Iris pigment epithelial cell (primary cell): ENCODE data around the gene COQ8B.
"Not testable (repeated sequence)": the region's sequence is repeated elsewhere in the genome, so short reads cannot be mapped to it uniquely, and the experiment has no call there.

Source experiments
- DNase-seq: peaks from one replicate; pipeline ENCODE4 v3.0.0-alpha.2; 2011; ENCODE audit warnings: low read depth

Gene COQ8B

DNA sequence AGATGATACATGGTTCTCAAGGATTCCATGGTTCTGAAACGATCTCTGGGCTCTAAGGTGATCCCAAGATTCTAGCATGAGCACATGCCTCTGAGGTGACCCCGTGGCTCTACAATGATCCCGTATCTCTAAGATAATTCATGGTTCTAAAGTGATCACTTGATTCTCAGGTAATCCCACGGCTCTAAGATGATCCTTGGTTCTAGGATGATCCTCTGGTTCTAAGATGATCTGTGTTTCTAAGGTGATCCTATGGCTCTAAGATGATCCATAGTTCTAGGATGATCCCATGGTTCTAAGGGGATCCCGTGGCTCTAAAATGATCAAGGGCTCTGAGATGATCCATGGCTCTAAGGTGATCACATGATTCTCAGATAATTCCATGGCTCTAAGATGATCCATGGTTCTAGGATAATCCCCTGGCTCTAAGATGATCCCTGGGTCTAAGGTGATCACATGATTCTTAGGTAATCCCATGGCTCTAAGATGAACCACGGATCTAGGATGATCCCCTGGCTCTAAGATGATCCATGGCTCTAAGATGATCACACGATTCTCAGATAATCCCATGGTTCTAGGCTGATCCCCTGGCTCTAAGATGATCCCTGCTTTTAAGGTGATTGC lies 47.6 kb downstream of the COQ8B start:
- no peak for DNase-seq

DNA sequence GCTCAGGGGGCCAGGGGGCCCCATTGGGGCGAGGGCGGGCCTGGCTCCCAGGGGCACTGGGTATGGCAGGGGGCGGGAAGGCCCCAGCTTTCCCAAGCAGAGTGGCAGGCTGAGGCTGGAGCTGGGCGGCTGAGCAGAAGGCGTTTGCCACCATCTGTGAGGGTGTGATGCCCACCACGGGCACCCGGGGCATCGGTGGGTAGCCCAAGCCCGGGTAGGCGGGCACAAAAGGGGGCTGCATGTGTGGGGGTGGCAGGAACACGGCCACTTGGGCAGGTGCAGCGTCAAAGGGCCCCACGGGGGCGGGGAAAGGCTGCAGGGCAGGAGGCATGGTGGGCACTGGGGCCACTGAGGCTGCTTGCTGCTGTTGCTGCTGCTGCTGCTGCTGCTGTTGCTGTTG lies 49.1 kb downstream of the COQ8B start:
- no peak for DNase-seq

DNA sequence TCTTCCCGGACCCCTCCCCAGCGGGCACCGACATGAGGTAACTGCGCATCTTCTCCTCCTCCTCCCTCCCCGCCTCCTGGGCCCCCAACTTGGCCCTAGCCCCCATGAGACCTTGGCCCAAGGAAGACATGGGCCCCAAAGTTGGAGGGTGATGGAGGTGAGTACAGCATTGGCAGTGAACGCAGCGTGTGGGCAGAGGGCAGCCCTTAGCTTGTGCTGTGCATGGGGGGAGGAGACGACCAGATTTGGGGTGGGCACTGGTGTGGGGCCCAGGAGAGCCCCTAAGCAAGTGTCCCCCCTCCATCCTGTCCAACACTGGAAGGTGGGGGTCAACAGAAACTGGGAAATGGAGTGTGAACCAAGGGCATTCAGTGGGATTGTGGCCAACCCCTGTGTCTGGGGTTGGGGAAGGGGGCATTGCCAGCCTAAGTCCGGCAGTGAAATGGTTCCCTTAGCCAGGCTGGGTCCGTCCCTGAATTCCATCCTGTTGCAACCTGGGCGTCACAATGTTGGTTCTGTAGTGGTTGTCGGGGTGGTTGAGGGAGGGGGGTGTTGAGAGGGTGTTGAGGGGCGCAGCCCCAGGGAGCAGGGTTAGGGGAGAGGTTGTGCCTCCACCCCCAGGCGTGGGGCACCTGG lies 49.8 kb downstream of the COQ8B start:
- DNase-seq, result no peak

DNA sequence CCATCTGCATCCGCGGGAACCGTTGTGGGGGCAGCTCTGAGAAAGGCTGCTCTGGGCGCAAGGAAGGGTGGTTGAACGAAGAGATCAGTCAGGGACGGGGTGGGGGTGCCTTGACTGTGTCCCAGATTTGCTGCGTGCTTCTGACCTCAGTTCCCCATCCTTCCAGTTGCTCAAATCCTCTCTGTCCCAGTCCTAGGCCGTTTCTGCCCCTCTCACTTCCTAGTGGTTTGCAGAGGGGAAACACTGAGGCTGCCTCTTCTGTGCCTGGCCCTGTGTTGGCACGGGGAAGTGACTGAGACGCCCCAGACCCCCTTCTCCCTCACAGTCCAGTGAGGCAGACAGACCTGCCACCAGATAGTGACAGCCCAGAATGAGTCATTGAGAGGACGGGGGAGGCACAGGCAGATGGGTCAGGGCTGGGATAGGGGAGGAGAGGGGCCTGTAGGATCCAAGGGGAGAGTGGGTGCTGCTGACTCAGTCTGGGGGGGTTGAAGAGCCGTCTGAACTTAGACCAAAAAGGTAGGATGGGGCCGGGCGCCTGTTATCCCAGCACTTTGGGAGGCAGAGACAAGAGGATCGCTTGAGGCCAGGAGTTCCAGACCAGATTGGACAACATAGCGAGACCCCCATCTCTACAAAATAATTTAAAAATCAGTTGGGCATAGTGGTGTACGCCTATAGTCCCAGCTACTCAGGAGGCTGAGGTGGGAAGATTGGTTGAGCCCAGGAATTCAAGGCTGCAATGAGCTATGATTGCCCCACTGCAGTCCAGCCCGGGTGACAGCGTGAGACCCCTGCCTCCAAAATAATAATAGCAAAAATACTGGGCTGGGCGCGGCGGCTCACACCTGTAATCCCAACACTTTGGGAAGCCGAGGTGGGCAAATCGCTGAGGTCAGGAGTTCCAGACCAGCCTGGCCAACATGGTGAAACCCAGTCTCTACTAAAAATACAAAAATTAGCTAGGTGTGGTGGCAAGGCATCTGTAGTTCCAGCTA lies 52.7 kb downstream of the COQ8B start:
- DNase-seq, result peak; percentile 31

DNA sequence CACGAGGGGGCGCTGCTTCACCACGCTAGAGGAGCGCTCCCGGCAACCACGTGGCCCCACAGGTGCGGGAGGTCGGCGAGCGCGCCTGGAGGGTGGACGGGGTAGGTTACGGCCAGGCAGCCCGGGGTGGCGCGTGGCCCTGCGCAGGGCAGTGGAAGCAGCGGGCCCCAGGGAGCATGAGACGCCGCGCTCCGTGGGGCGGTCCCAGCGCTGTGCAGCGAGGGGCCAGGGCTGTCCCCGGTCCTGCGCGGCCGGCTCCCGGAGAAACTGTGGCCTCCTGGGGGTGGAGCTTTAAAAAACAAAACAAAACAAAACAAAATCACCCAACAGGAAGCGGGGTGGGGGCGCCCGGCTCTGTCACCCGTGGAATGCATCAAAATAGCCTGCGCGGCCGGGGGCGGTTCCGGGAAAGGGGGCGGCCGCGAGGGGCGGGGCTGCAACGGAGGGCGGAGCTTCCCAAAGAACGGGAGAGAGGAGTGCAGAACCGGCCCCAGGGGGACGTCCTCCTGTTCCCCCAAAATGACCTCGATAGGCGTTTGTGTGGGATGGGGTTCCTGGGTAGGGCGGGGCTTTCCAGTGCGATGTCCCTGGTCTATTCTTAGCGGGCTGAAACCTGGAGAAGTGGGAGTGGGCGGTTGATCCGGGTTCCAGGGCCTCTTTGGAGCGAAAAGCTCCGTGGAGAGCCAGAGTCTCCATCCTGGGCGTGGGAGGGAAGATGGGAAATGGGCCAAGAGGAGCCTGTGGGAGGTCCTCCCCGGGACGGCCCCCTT lies 53.6 kb downstream of the COQ8B start:
- DNase-seq, result peak; percentile 79

DNA sequence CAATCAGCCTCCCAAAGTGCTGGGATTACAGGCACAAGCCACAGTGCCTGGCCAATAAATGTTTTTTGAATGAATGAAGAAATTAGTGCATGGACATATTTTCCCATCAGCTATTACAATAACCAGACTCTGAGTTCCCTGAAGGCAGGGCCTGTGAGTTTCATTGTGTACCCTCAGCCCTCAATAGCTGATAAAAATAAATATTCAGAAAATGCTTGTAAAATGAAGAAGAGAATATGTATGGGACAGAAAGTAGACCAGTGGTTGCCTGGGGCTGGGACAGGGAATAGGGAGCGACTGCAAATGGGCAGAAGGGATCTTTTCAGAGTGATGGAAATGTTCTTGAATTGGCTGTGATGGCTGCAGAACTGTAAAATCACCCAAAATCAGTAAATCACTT lies 55.1 kb downstream of the COQ8B start:
- no peak for DNase-seq

DNA sequence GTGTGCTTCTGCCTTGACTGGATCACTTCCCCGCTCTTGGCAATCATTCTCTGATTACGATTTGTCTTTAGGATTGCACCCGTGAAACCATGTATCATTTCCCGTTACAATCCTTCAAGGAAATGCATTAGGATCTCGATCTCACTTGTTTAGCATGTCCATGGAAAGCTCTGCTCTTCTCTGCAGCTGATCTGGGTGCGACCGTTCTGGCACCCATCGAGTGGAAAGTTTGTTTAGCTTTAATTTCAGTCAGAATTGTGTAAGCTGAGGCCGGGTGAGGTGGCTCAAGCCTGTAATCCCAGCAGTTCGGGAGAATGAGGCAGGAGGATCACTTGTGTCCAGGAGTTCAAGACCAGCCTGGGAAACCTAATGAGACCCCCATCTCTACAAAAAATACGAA lies 57.1 kb downstream of the COQ8B start:
- DNase-seq, result no peak

DNA sequence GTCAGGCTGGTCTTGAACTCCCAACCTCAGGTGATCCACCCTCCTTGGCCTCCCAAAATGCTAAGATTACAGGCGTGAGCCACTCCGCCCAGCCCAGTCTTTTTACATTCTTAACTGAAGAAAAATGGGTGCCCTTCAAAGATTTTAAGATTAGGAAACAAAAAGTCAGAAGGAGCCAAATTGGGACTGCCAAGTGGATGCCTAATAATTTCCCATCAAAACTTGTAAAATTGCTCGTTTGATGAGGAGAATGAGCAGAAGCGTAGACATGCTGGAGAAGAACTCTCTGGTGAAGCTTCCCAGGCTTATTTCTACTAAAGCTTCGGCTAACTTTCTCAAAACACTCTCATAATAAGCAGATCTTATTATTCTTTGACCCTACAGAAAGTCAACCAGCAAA lies 57.6 kb downstream of the COQ8B start:
- DNase-seq, result no peak

DNA sequence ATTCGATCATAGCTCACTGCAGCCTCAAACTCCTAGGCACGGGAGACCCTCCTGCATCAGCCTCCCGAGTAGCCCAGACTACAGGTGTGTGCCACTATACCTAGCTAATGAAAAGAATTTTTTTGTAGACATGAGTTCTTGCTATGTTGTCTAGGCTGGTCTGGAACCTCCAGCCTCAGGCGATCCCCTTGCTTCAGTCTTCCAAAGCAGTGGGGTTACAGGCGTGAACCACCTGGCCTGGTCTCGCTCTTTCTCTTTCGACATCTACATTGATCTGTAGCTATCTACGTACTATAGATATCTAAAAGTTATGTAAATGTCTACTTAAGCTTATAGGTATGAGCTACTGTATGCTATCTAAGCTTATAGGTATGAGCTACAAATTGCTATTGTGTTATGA lies 58.7 kb downstream of the COQ8B start:
- DNase-seq, result no peak

DNA sequence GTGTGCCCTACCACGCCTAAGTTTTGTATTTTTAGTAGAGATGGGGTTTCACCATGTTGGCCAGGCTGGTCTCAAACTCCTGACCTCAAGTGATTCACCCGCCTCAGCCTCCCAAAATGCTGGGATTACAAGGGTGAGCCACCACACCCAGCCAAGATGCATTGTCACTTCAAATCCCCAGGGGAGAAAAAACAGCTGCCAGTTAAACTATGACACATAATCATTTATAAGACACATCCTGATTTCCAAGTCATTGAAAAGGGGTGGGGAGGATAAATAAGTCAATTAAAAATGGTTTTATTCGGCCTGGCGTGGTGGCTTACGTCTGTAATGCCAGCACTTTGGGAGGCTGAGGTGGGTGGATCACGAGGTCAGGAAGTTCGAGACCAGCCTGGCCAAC lies 61.0 kb downstream of the COQ8B start:
- not testable (repeated sequence) for DNase-seq

DNA sequence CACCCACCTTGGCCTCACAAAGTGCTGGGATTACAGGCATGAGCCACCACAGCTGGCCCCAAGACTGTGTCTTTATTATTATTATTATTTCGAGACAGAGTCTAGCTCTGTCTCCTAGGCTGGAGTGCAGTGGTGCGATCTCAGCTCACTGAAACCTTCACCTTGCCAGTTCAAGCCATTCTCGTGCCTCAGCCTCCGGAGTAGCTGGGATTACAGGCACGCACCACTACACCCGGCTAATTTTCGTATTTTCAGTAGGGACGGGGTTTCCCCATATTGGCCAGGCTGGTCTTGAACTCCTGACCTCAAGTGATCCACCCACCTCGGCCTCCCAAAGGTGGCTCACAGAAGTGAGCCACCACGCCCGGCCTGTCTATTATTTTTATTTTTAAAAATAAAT lies 64.4 kb downstream of the COQ8B start:
- DNase-seq, result not testable (repeated sequence)

DNA sequence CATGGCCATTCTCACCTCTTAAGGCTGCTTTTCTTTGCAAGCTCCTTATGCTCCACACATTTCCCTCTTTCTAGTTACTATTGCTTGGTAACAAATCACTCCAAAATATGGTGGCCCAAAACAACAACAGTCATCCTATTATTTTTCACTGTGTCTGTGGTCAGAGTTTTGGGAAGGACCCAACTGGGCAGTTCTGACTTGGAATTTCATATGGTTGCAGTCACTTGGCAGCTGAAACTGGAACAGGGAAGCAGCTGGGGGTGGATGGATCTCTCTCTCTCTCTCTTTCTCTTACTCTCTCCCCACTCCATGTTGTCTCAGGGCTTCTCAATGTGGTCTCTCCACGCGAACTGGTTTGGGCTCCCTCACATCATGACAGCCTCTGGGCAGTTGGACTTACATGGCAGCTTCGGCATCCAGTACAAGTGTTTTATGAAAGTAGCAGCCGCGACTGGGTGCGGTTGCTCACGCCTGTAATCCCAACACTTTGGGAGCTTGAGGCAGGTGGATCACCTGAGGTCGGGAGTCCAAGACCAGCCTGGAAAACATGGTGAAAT lies 65.9 kb downstream of the COQ8B start:
- DNase-seq, result no peak

DNA sequence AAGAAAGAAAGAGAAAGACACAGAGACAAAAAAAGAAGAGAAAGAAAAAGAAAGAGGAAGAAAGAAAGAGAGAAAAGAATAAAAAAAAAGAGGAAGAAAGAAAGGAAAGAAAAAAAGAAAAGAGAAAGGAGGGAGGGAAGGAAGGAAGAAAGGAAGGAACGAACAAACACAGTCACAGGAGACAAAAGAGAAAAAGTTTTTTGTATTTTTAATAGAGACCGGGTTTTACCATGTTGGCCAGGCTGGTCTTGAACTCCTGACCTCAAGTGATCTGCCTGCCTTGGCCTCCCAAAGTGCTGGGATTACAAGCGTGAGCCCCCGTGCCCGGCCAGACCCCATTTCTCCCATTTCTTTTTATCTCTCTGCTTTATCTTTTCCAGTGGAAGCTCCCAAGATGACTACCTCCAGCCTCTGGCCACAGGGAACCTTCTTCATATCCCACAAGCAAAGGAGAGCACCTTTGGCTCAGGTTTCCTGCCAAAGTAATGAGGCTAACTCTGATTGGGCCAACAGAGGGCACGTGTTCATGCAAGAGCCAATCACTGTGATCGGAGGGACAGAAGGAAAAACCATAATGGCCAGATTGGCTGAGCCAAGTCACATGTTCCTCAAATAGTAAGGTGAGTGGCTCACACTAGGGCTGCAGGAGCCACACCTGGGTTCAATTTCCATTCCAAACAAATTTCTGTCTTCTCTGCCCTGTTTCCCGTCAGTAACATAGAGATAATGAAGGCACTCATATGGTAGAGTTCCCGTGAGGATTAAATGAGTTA lies 66.6 kb downstream of the COQ8B start:
- not testable (repeated sequence) for DNase-seq

DNA sequence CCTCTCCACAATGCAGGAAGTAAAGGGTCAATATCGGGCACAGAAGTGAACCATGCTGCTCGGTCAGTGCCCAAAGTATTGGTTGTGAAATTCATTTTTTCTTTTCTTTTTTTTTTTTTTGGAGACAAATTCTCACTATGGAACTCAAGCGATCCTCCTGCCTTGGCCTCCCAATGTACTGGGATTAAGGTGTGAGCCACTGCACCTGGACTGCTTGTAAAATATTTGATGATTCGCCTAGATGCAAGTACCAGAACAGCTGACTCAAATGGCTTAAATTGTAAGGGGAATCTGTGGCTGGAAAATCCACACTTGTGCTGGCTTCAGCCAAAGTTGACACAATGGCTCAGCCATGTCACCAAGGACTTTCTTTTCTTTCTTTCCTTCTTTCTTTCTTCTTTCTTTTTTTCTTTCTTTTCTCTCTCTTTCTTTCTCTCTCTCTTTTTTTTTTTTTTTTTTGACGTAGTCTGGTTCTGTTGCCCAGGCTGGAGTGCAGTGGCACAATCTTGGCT lies 69.9 kb downstream of the COQ8B start:
- DNase-seq, result no peak

DNA sequence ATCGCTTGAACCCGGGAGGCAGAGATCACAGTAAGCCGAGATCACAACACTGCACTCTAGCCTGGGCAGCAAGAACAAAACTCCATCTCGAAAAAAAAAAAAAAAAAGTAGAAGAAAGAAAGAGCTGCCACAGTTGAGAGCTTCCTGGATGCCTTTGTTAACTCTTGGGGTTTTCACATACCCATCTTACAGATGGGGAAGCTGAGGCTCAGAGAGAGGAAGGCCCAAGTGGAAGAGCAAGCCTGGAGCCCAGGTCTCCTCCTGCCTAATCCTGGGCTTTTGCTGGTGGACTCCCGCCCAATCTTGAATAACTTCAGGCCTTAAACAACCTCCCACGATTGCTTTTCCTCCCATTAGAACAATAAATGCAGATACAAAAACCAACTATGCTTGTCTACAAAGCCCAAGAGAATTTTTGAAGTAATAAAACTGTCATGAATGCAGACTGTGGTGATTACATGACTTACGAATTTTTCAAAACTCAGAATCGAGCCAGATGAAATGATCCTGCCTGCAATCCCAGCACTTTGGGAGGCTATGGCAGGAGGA lies 73.9 kb downstream of the COQ8B start:
- no peak for DNase-seq

DNA sequence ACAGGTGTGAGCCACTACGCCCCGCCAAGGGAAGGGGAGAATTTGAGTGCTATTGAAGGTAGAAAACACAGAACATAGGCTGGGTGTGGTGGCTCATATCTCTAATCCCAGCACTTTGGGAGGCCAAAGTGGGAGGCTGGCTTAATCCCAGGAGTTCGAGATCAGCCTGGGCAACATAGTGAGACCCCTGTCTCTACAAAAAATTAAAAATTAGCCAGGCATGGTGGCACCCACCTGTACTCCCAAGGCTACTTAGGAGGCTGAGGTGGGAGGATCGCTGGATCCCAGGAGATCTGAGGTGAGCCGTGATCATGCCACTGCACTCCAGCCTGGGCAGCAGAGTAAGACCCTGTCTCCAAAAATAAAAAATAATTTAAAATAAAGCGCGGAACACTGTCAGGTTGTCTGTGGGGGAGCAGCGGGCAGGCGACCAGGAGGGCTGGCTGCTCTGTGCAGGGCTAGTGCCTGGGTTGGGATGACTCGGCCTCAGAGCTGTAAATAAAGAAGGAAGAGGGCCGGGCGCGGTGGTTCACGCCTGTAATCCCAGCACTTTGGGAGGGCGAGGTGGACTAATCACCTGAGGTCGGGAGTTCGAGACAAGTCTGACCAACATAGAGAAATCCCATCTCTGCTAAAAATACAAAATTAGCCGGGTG lies 74.5 kb downstream of the COQ8B start:
- no peak for DNase-seq
